ENCODE results near the gene ZNF83. TPM values are rescaled to one million over a fixed set of nuclear protein-coding genes. Genes with fewer than 3 reads are reported as not detected.
"Not testable (repeated sequence)": the region's sequence is repeated elsewhere in the genome, so short reads cannot be mapped to it uniquely, and the experiment has no call there.

ZNF83 gene
- total RNA-seq, 1 experiment from 2014 or later = 34.6 TPM

DNA sequence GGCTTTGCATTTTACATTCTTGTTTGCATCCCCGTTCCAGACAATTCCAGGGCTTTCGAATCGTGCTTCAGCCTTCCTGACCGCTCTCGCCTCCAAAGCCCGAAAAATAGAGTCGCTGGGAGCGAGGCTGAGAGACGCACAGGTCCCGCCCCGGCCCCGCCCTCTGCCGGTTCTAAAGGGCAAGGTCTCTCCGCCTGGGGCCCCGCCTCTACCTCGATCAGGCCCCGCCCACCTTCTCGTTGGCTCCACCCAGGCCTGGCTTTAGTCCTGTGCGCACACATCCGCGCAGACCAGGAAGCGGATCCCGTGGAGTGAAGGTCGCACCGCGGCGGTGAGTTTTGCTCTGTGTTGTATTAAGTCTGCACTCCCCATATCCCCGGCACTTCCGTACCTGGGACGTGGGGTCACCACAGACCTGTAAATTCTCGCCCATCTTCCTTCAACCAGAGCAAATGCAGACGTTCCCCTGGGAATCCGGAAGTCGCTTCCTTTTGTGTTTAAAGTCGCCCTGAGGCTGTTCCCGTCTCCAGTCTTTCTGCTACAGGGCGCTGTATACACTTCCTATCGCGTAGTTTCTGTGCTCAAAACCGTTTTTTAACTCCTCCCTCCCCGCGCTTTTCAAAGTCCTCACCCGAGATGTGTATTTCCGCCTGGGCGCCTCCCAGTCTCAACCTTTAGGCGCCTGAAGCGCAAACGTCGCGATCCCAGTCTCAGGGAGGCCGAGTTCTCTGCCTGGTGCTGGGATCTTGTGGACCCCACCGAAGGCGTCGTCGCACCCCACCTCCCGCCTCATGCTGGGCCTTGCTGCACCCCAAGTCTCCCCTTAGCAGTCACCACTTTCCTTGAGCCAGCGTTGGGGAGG is 67.9 kb downstream of the ZNF83 start, which contains the start of gene ZNF701:
Gene ZNF701, plus strand, starts transcription at position 288 of the 862 bp plus-strand sequence. CDS start 3,861 bp downstream, outside the sequence.
- peak; percentile 72 for DNase-seq (ENCODE audit: extremely low read depth, low read depth)

DNA sequence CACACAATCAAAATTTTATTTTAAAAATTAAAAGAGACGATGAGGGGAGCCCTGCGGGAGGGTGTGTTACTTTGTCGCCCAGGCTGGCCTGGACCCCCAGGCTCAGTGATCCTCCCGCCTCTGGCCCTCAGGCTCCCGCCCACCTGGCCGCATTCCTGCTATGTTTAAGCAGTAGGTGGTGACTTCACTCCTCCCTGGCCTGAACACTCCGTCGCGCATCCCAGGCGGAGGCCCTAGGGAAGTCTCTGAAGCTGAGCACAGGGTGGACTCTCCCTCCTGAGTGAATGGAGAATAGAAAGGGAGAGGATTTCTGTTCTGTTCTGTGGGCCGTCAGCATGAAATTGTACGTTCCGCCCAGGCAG is 68.5 kb downstream of the ZNF83 start:
- not testable (repeated sequence) for DNase-seq (ENCODE audit: extremely low read depth, low read depth)

DNA sequence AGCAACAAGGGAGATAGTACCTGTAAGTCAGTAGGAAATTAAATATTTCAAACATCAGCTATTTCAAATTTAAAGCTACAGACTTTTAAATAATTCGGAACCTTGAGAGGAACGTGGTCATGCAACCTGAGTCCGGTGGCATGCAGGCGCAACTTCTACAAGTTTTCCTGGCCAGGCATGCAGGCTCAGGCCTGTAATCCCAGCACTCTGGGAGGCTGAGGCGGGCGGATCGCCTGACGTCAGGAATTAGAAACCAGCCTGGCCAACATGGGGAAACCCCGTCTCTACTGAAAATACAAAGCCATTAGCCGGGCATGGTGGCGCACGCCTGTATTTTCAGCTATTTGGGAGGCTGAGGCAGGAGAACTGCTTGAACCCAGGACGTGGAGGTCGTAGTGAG is 70.2 kb downstream of the ZNF83 start:
- DNase-seq (ENCODE audit: extremely low read depth, low read depth) = no peak

DNA sequence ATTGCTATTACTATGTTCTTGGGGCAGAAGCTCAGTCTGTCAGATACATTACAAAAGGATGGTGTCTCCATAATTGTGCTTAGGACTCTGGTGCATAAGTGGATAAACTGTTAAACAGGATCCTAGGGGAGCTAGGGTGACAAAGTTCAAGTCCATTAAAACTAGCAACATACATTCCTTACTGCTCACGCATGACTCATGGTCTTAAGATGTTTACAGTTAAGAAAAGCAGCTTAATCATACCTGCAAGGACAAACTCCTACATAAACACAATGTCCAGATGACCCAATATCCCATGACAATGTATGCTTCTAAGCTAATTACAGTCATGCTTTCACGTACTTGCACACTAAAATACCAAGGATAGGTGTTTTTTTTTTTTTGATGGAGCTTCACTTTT is 71.6 kb downstream of the ZNF83 start:
- peak; percentile 8 for DNase-seq (ENCODE audit: extremely low read depth, low read depth)

DNA sequence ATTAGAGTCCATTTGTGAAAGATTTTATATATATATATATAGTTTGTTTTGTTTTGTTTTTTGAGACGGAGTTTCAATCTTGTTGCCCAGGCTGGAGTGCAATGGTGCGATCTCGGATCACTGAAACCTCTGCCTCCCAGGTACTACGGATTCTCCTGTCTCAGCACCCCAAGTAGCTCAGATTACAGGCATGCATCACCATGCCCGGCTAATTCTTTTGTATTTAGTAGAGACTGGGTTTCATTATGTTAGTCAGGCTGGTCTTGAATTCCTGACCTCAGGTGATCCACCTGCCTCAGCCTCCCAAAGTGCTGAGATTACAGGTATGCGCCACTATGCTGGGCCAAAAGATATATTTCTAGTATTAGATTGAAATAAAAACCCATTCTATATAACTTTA is 72.0 kb downstream of the ZNF83 start:
- no peak for DNase-seq (ENCODE audit: extremely low read depth, low read depth)

Small RNAs within 50 kb of the gene (small RNA-seq; reads per million reads assigned to genes)
- 0 reads per million in 2 experiments for gene RPL39P34

Other genes with a start within 250 kb of the ZNF83 start
- gene ZNF528, start 240.5 kb downstream of the ZNF83 start, total RNA-seq (2014; rRNA removed; shearing (Covaris generic)) = 5.2 and 6.6 TPM in 2 replicates
- gene ZNF534, start 209.2 kb downstream of the ZNF83 start, total RNA-seq (2014; rRNA removed; shearing (Covaris generic)) = not detected in 2 replicates
- not detected in 2 replicates for gene ZNF578, start 184.8 kb downstream of the ZNF83 start, total RNA-seq (2014; rRNA removed; shearing (Covaris generic))
- gene ZNF808, start 110.7 kb downstream of the ZNF83 start, total RNA-seq (2014; rRNA removed; shearing (Covaris generic)) = 11.6 and 11.7 TPM in 2 replicates
- gene ZNF701, start 68.1 kb downstream of the ZNF83 start, total RNA-seq (2014; rRNA removed; shearing (Covaris generic)) = 10.5 and 11.3 TPM in 2 replicates
- 8.2 and 10.5 TPM in 2 replicates for gene ZNF611, start 96.7 kb upstream of the ZNF83 start, total RNA-seq (2014; rRNA removed; shearing (Covaris generic))
- gene ZNF600, start 148.4 kb upstream of the ZNF83 start, total RNA-seq (2014; rRNA removed; shearing (Covaris generic)) = 5.7 and 7.9 TPM in 2 replicates
- 20.0 and 24.0 TPM in 2 replicates for gene ZNF28, start 183.3 kb upstream of the ZNF83 start, total RNA-seq (2014; rRNA removed; shearing (Covaris generic))
- 31.3 and 32.8 TPM in 2 replicates for gene ZNF468, start 219.3 kb upstream of the ZNF83 start, total RNA-seq (2014; rRNA removed; shearing (Covaris generic))